HG02798 (cell line): Measurements from ENCODE around the gene RBFOX2.
"Not testable (repeated sequence)": the region's sequence is repeated elsewhere in the genome, so short reads cannot be mapped to it uniquely, and the experiment has no call there.

Experiments
- ATAC-seq: cut with Tn5 transposase; IDR thresholded peaks from one replicate; pipeline ENCODE4 v1.9.1; 2021; ENCODE audit warnings: mild to moderate bottlenecking; ENCODE audit not compliant: unreplicated experiment, poor library complexity

RBFOX2 gene

DNA sequence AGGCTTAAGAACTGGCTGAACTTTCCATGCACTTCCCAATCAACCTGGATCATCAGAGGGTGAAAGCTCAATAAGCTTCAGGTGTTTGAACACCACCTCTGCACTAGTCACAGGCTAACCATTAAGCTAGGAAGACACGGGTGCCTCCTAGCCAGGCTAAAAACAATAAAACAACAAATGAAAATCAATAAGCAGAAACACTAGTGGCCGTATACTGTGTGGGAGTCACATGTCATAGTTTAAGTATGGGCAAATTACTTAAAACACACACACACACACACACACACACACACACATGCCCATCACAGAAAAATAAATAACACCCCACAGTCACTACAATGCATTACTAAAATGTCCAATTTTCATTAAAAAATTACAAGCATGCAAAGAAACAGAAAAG is 225.7 kb downstream of the RBFOX2 start:
- no peak for ATAC-seq

DNA sequence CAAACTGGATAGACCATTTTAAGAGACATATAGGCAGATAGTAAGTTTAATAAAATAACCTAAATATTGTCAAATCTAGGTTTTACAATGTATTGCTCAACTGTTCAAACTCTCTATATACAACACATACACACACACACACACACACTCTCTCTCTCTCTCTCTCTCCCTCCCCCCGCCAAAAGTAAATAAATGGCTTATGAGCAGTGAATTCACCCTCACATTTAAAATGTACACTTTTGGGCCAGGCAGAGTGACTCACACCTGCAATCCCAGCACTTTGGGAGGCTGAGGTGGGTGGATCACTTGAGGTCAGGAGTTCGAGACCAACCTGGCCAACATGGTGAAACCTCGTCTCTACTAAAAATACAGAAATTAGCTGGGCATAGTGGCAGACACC is 227.3 kb downstream of the RBFOX2 start:
- not testable (repeated sequence) for ATAC-seq

DNA sequence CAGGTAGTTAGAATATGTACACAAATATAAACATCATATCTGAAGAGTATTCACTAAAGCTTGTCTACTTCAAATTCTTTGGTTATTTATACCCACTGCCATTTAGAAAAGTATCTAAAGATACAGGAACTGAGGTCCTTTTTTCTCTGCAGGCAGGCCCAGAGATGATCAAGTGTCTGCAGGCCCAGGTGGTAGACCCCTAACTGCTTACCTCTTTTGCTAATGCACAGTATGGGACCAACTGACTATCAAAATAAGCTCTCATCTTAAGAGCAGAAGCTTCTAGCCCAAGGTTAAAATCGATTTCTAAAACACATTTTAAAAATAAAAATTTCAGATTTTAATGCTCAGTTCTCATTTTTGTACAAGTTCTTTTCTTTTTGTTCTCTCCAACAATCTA is 229.5 kb downstream of the RBFOX2 start:
- no peak for ATAC-seq

DNA sequence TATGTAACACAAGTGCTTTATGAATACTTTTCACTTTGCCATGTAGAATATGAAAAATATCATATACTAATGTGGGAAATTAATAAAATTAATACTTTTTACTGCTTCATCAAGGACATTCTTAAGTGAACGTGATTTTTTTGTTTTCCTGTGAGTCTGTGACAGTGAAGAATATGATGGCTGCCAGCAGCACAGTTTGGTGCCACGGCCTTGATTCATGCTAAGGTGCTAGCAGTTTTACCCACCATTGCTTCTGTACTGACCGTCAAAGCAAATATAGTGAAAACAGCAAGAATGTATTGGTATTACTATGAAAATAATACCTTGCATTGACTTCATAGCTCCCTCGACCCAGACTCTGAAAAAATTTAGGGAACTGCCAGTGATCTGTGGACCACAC is 231.2 kb downstream of the RBFOX2 start:
- no peak for ATAC-seq

DNA sequence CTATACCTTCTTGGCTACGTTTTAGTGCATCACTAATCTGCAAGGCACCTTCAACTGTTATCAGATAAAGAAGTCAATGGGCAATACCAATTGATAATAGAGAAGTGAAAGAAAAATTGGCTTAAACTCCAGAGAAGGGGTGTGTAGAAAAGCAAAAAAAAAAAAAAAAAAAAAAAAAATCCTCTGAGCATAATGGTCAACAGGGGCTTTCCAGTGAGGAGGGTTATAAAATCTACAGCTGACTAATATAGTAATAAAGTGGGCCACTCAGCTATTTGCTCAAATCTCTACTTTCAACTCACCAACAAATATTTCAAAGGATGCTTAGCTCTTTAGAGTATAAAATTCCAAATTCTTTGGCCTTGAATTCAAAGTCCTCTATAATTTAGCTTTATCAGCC is 233.1 kb downstream of the RBFOX2 start:
- ATAC-seq = no peak

DNA sequence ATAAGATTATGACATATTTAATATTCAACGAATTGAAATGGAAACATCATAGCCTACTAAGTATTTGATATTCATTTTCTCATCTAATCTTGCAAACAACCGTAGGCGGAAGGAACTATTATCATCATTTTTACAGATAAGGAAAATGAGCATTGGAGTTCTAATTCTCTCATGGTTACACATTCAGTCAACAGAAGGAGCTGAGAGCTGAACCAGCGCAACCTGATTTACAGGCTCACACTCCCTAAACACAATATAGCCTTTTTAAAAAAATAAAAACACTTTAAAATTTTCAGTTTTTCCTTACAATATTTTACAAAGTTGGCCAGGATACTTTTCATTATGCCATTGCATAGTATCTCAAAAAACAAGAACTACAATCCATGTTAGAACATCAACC is 236.1 kb downstream of the RBFOX2 start:
- ATAC-seq = no peak

DNA sequence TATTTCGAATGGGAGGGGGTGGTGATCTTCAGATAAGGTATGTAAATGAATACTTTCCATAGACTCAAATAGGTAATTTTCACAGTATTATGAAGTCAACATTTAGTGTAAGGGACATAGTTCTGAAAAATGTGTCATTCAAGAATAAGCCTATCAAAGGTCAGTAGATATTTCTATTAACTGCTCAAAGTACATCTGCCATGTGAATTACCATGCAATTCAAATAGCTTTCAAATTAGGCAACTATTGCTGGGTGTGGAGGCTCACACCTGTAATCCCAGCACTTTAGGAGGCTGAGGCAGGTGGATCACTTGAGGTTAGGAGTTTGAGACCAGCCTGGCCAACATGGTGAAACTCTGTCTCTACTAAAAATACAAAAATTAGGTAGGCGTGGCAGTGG is 236.8 kb downstream of the RBFOX2 start:
- ATAC-seq = not testable (repeated sequence)

DNA sequence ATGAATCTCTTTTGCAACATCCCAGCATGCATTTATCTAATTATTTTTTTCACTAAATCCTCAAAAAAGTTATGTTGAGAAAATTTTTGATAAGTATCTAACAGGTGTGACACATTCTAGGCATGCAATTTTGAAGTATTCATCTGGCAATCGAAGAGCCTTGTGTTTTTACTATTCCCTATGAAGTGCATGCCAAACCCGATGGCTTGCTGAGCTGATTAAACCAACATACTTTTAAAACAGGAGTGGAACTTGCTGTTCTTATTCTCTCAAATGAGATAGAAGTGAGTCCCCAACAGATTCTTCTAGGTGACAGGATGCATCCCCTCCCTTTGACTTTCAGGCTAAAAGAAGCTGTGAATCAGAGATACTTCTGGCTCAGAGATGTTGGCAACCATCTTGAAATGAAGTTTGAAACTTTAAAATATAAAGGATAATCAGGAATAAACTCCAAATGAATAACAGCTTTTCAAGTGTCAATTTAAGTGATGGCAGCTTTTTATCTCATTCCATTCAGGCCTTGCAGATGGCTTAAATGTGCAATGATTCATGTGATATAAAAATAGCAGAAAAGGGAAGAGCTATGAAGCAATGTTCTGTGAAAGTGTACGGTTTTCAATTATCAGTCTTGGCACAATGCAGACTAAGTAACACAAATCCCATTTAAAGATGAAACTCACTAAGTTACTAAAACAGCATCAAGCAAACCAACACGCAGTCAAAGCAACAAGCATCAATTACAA is 243.3 kb downstream of the RBFOX2 start:
- ATAC-seq = no peak

DNA sequence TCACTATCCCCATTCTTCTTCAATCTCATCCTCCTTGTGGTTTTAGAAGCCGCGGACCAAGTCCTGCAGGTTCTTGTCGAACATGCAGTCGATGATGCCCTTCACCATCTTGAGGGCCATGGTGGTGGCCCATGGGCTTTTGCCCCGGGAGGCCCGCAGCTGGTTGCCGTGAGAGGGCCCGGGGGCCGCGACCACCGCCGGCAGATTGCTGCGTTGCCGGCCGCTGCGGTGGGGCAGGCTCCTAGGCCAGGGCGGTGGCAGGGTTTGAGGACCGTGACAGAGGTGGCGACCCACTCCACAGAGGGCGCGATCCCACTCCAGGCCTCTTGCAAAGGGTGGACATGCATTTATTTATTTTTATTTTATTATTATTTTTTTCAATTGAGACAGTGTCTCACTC is 244.0 kb downstream of the RBFOX2 start:
- ATAC-seq = no peak

DNA sequence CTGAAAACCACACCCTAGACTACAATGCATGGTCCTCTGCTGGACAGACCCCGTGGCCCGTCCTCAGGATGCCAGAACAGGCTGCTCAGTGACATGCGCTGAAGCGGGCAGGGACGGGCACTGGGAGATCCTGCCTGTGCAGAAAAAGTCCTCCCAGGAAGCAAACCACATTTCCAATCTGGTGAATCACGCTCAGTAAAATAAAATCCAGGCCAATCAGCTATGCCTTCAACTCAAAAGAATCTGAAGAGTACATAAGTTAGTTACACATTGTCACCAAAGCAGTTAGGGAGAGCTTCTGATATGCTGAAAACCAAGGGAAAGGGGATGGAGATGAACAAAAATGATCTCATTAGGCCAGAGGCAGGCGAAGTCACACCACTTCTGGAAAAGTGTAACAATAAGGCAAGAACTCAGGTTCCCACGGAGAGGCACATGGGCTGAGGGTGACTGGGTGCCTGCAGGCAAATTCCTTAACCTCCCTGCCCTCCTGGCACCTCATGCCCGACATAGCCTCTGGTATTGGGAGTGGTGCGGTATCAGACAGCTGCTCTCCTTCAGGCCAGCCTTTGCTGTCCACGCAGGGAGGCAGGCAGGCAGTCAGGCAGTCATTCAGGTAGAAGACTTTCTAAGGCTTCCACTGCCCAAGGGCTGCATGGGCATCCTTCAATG is 244.5 kb downstream of the RBFOX2 start:
- no peak for ATAC-seq

DNA sequence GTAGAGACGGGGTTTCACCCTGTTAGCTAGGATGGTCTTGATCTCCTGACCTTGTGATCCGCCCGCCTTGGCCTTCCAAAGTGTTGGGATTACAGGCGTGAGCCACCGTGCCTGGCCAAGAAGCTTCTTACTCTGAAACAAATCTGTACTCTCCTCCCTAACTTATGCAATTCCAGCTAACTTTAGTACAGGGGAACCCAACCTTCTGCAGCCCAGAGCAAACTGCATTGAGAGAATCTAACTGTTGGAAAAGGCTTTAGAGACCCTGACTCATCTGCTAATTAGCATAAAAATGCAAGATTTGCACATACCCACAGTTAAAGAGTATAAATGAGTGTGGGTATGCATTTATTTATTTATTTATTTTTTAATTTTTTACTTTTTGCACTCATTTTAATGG is 246.1 kb downstream of the RBFOX2 start:
- no peak for ATAC-seq

DNA sequence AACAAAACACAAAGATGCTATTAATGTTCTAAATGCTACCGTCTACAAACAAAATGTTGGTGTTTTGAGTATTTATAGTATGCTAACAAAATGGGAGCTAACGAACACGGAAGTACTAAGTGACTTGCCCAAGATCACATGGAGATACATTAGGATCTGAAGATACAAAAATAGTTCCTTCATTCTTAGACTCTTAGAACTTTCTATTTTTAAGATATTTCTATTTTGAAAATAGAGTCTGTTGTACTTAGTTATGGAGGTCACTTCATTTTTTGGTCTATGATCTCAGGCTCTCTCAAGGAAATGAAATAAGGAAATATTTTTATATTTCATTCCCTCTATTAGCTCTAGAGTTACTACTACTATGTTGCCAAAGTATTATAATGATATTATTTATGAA is 246.7 kb downstream of the RBFOX2 start:
- ATAC-seq = no peak

DNA sequence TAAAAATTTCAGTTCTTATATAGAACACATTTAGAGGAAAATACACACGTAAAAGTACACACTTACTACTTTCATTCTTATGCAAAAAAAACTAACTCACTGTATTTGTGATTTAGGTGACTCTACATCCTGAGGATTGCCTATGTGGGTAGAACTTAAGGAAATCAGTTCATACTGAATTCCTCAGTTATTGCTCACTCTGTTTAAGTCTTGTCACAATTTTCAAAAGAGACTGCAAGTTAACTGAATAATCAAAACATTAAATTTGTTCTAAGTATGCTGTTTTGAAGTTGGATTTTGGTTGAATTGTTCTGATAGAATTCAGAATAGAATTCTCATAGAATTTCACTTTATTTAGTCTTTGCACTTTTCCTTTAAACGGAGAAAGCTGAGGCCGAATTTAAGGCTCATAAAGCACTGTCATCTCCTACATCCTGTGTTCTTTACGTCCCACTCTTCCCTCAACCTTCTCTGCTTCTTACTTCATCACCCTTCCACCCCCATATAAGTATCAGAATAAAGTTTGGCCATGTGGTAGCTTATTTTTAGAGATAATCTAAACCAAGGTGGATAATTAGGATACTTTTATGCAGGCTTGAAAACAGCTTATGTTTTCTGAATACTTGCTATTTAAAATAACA is 251.2 kb downstream of the RBFOX2 start:
- ATAC-seq = no peak

DNA sequence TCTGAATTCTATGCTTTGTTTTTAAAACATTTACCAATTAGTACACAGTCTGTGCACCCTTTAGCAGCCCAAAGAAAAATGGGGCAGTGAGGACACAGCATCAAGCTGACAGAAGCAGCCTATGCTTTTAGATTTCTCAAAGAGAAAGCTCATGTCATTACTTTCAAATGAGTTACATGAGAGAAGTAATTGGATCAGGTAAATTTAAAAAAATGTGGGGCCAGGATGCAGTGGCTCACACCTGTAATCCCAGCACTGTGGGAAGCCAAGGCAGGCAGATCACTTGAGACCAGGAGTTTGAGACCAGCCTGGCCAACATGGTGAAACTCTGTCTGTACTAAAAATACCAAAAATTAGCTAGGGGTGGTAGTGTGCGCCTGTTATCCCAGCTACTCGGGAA is 253.3 kb downstream of the RBFOX2 start:
- no peak for ATAC-seq

DNA sequence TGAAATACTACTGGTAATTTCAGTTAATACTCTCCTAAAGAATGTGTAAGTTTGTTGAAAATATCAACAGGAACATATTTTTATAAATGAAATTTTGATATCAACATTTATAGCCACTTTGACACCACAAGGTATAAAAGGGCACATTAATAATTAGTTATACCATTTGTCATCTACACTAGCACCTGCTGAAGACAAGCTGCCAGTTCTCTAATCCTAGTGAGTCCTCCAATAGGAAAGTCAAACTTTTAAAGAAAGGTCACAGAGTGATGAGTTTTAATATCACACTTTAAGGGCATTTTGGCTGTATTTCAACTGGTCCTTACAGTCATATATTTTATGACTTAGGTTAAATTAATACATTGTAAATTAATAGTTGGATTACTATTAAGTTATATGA is 258.6 kb downstream of the RBFOX2 start:
- ATAC-seq = no peak

DNA sequence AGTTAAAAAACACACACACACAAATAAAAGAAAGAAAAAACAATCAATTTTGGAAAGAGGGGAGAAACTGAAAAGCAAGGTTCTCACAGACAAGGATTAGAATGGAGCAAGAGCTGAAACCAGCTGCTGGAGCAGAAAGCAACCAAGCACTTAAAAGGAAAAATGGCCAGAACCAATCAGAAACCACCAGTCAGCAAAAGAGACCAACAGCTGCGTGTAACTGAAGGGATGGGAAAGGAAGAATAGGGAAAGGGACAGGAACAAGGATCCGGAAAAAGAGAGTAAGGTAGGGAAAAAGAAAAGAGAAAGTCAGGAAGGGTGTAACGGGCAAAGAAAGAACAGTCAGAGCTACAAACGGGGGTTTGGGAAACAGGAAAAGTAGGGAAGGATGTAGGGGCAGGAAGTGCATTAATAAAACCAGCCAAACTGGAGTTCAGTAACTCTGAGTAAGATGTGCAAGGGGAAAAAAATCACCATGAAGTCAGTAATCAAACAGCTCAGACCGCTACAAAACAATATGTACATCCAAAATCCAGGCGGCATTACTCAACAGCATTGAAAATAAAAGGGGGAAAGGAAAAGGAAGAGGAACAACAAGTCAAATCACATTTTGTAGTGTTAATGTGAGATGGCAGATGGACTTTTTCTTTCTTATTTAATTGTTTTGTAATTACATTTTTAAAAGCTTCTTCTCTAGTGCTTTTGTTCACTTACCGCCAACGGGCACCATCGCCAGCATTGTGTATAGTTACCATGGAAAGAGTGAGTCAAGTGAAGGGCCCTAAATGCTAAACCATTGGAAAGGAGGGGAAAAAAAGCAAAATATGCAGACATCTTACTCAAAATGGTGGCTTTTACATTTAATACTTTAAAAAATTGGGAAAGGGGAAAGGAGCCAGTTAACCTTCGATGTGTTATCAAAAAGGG is 261.7 kb downstream of the RBFOX2 start:
- ATAC-seq = no peak

DNA sequence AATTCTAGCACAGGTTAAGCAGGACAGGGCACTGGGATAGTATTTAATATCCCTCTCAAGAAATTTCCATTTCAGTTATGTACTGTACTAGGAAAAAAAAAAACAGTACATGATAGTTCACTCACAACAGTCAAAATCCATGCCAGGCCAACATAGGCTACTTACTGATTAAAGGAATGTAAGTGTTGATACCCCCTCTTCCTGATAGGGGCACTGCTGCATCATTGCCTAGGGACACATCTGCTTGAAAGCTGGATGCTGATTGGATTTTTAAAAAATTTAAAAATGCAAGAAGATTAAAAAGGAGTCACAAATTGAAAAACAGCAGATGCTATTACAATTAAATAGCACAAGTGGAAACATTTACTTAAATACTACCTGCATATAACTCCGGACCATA is 267.6 kb downstream of the RBFOX2 start:
- no peak for ATAC-seq

DNA sequence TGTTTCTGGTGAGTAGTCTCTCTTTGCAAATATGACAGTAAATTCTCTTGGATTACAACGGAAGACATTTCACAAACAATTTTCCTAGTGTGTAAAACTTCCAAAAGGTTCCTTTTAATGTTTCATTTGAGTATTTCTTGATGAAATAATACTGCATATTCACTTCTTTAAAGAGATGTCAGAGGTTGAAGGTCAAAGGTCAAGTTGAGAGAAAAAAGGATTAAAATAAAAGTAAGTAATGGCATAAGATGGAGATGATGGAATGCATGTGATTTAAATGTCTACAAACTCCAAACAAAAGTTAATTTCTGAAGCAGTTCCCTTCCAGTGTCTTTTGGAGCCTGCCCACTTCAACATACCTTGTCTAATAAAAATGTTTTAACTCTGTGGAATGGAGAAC is 270.2 kb downstream of the RBFOX2 start:
- ATAC-seq = no peak

DNA sequence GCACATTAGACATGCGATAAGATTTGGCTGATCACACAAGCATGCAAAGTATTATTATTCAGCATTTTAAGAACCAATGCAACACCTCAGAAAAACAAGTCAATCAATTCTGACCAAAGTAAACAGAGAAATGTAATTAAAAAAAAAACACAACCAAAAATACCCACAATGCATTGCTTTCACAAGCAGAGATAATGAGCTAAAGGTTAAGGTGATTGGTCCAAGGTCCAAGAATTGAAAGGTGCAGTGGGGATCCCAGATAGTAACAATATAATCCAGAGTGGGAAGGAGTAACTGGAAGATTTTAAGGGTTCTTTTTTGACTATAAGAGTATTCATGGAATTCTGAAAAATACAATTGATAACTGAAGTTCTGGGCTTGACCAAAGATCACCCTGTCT is 271.9 kb downstream of the RBFOX2 start:
- ATAC-seq = no peak

DNA sequence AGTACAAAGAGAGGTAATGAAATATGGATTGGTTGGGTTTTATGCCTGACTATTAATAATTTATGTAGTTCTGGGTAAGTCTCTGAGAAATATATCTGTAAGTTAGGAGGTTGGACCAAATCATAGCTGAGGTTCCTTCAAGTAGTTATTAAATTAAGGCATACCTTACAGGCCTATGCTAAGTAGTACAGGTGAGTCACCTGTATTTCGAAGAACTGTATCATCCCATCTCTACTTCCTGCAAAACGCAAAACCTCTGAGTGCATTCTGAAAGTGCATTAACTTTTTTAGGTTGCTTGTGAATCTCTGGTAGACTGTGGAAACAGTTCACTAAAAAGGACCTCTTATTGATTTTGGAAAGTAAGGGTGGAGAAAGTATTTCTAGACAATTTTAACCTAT is 273.9 kb downstream of the RBFOX2 start:
- no peak for ATAC-seq

DNA sequence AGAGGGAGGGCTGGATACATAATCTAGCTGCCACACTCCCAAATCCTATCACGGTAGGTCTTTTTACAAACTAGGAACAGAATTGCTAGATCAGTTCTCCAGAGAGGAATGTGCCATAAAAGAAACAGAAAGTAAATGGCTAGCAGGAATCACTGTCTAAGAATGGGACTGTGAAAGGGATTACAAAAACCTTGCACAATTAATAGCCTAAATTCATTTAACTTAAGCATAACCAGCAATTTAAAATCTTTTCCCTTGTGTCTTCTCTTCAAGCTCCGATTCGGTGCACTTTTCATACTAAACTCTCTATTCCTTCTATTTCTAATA is 275.8 kb downstream of the RBFOX2 start:
- ATAC-seq = no peak
